ENCODE measurements around the gene SLC18A2.
"Not testable (repeated sequence)": the region's sequence is repeated elsewhere in the genome, so short reads cannot be mapped to it uniquely, and the experiment has no call there.

The SLC18A2 gene

DNA sequence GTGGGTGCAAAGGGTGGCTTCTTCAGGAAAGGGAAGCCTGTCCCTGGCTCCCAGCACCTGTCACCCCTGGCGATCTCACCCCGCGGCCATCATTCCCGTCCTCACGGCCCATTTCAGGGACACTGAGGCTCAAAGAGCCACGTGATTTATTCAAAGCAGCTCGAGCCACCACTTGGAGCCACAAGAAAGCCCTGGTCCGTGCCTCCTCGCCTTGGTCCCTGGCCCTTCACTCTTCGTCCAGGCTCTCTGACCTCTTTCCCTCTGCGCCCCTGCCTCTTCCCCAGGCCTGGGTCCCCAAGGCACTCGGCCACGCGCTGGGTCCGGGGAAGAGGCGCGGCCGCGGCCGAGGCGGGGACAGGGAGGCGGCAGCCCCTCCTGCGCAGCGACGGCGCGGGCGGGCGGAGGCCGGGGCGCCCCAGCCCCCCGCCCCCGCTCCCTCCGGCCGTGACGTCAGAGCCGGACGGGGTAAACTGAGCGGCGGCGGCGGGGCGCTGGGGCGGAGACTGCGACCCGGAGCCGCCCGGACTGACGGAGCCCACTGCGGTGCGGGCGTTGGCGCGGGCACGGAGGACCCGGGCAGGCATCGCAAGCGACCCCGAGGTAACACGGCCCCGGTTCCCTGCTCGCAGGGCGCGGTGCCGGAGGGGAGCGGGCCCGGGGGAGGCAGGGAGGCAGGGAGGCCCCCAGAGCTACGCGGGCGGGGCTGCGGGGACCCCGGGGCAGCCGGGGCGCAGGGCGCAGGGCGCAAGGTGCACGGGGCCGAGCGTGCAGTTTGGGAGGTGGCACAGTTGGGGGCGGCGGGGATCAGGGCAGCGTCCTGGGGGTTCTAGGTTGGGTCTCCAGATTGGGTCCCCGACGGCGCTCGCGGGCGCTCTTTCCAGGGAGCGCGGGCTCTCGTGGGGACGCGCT is at the start of gene SLC18A2:
Gene SLC18A2, plus strand, starts transcription at position 494 of the 909 bp plus-strand sequence. CDS start 580 bp downstream, outside the sequence.
- DNase-seq (ENCODE audit: low read depth, low spot score), result peak; percentile 9

- DNase-seq (ENCODE audit: low read depth, low spot score), result no peak
Observed at GRCh38 chr10:117197189-117197588, 43.7 kb upstream of the SLC18A2 start, which contains the start of gene KCNK18. KCNK18 (plus strand) TSS chr10:117197489; CDS start chr10:117197489, 0 bp downstream.

DNA sequence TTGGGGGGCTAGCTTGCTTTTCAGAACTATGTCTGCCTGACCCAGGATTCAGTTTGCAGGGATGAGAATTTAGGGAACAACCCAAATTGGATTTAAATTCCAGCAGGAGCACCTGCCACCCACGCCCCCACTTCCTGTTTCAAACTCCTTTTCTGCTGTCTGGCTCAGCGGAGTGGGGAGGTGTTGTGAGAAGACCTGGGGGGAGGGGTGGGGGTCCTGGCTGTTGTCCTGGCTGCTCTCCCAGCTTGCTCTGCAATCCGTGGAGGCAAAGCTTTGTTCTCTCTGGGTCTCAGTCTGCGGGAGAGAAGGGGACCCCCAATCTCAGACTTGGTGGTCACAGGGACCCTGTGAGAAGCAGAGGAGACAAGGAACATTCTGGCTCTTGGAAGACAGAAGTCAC is 42.8 kb upstream of the SLC18A2 start:
- DNase-seq (ENCODE audit: low read depth, low spot score), result no peak

DNA sequence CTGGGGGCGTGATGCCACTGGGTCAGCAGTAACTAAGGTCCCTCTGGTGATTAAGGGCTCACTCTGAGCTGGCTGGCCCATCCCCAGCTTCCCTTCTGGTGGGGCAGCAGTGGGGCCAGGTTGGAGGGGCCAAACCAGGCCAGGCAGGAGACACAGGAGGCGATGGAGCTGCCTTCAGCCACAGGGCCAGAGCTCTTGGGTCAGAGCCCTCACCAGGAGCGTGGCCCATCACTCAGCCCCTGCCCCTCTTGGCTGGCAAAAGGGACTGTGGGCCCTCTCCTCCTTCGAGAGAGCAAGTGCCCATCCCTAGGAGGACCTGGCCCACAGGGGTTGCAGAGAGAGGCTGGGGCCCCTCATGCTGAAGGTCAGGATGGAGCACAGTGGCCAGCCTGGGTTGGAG is 39.1 kb upstream of the SLC18A2 start:
- no peak for DNase-seq (ENCODE audit: low read depth, low spot score)

GRCh38 chr10:117204316-117204715 is 36.6 kb upstream of the SLC18A2 start:
- no peak for DNase-seq (ENCODE audit: low read depth, low spot score)

GRCh38 chr10:117212176-117212575 is 28.7 kb upstream of the SLC18A2 start:
- no peak for DNase-seq (ENCODE audit: low read depth, low spot score)

- no peak for DNase-seq (ENCODE audit: low read depth, low spot score)
Observed at GRCh38 chr10:117214401-117214800, 26.5 kb upstream of the SLC18A2 start.

- DNase-seq (ENCODE audit: low read depth, low spot score), result no peak
Observed at GRCh38 chr10:117215079-117215478, 25.8 kb upstream of the SLC18A2 start.

- no peak for DNase-seq (ENCODE audit: low read depth, low spot score)
Observed at GRCh38 chr10:117216028-117216427, 24.9 kb upstream of the SLC18A2 start.

DNA sequence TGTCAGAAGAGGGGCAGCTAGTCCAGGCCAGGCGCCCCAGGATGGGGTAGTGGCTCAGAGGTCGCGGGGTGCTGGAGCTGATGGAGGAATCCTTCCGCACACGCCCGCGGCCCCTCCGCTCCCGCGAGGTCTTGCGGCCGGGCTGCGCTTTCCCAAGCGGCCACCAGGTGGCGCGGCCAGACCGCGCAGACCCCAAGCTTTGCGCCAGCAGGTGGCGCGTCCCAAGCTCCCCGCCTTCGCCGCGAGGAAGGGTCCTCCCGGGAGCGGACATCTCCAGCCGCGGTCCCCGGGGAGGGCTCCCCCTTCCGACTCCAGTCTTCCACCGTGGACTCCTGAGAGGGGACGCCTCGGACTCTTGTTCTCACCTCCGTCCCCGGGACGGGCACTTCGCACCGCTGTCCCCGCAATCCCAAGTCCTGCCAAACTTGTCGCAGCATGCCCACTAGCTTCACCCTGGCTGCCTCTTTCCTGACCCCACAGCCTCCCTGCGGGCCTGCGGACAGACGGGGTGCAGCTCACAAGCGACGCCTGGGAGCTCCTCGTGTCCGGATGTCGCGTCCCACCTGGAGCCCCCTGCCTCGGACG is 24.2 kb upstream of the SLC18A2 start:
- peak; percentile 92 for DNase-seq (ENCODE audit: low read depth, low spot score)

DNA sequence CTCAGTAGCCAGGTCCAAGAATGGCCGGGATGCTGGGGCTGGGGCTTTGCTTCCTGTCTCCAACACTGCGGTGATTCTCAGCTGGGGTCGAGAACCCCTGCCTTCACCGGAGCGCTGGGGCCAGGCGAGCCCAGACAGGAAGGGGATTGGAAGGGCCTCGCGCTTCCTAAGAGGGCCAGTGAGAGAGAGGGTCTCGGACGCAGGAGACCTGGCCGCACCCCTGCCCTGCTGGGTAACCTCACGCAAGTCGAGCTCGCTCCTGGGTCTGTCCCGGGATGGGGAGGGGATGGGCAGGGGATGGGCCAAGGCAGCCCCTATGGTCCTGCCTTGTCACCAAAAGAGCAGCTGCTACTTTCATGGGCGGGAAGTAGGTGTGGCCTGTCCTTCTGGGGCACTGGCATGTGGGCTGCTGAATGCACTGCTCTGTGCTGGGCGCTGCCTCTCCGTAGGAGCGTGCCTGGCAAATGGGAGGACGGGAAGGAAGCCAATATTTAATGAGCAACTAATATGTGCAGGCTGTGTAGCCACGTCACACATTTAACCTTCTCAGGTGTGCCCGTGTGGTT is 23.6 kb upstream of the SLC18A2 start:
- DNase-seq (ENCODE audit: low read depth, low spot score), result peak; percentile 25

- DNase-seq (ENCODE audit: low read depth, low spot score), result no peak
Observed at GRCh38 chr10:117218654-117219053, 22.3 kb upstream of the SLC18A2 start.

GRCh38 chr10:117221156-117221711 is 19.7 kb upstream of the SLC18A2 start:
- peak; percentile 43 for DNase-seq (ENCODE audit: low read depth, low spot score)

DNA sequence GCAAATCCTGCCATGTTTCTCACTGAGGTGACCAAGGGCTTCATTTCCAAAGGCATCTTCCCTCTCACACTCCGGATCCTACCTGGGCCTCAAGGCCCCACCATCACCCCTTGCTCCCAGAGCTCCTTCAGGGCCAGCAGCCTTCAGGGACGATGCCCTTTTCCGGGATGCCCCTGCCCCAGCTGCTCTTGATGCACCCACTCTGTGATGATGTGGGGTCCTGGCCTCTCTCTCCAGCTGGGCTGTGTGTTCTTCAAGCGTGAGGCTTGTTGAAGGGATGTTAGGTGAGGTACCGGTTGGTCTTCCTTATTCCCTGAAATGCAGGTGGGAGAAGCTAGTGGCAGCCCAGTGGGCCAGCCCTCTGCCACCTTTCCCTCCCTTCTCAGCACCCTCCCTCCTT is 18.4 kb upstream of the SLC18A2 start:
- DNase-seq (ENCODE audit: low read depth, low spot score), result no peak

GRCh38 chr10:117222976-117223692 is 17.8 kb upstream of the SLC18A2 start:
- DNase-seq (ENCODE audit: low read depth, low spot score), result no peak

GRCh38 chr10:117223693-117224430 is 17.1 kb upstream of the SLC18A2 start:
- DNase-seq (ENCODE audit: low read depth, low spot score), result no peak

DNA sequence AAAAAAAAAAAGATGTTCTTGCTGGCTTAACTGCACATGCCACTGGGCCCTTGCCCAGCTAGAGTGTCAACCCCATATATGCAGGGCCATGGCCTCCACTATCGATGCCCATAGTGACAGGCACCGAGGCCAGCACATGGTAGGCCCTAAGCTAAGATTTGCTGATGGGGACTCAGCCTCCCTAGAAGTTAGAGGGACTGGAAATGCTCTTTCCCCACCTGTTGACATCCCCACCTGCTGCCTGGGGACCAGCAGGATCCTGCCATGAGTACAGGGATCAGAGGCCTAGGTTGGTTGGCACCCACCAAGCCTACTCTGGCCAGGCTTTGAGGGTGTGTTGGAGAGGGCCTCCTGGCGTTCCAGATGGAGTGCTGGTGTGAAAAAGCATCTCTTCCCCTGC is 16.0 kb upstream of the SLC18A2 start:
- no peak for DNase-seq (ENCODE audit: low read depth, low spot score)

DNA sequence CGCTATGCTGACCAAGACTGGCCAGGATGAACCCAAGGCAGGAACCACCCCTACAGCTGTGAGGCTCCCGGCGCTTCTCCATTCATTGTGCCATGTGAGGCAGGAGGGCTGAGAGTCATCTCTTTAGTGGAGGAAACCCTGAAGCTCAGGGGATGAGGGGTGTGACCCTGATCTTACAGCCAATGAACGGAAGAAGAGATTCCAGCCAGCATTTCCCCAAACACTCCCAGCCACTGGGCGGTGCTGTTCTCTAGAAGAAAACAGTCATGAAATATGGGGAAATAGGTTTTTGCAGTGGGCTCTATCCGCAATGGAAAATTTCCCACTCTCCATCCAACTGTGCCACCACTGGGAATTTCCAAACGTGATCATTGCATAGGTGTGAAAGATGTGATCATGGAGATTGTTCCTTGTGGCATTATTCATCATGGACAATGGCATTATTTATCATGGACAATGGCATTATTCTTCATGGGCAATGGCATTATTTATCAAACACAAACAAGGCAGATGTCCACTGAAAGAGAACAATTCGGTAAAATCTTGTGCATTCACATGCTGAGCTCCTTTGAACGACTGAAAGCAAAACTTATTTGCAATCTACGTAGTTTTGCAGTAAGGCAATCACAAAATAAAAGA is 14.0 kb upstream of the SLC18A2 start:
- peak; percentile 19 for DNase-seq (ENCODE audit: low read depth, low spot score)

DNA sequence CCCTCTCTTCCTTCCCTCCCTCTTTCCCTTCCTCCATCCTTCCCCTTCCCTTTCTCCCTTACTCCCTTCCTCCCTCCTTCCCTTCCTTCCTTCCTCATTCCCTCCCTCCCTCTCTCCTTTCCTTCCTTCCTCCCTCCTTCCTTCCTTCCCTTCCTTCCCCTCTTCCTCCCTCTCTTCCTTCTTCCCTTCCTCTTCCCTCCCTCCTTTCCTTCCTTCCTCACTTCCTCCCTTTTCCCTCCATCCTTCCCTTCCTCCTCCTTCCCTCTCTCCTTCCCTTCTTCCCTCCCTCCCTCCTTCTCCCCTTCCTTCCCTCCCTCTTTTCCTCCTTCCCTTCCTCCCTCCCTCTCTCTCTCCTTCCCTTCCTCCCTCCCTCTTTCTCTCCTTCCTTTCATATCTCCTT is 12.7 kb upstream of the SLC18A2 start:
- no peak for DNase-seq (ENCODE audit: low read depth, low spot score)

DNA sequence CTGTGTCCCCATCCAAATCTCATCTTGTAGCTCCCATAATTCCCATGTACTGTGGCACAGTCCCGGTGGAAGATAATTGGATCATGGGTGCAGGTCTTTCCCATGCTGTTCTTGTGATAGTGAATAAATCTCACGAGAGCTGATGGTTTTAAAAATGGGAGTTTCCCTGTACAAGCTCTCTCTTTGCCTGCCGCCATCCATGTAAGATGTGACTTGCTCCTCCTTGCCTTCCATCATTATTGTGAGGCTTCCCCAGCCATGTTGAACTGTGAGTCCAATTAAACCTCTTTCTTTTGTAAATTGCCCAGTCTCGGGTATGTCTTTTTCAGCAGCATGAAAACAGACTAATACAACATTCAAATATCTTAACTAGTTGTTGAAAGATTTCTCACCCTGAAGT is 10.8 kb upstream of the SLC18A2 start:
- not testable (repeated sequence) for DNase-seq (ENCODE audit: low read depth, low spot score)

All from astrocyte of the hippocampus (primary cell).